K562 (cell line): Measurements from ENCODE around the gene MIDN. TPM values are rescaled to one million over a fixed set of nuclear protein-coding genes. Genes with fewer than 3 reads are reported as not detected.
A peak's percentile ranks its signal among the peaks of the same experiment; 100 is the strongest.

Source experiments
- BDP1 ChIP-seq: IDR thresholded peaks from 3 replicates; pipeline ENCODE4 v1.6.1; 2011; ENCODE audit not compliant: insufficient read length, insufficient read depth
- RFX5 ChIP-seq: IDR thresholded peaks from 2 replicates; pipeline ENCODE4 v1.6.1; 2011; ENCODE audit warnings: low read depth, mild to moderate bottlenecking, improper control_type of control experiment, low read length
- SMAD3 ChIP-seq: fragments of 450-650 bp; formaldehyde crosslinking; conservative IDR thresholded peaks from 2 replicates; pipeline ENCODE4 v1.4.0; 2020; ENCODE audit warnings: mild to moderate bottlenecking
- SMARCB1 ChIP-seq: IDR thresholded peaks from 2 replicates; pipeline ENCODE4 v1.6.1; 2011; ENCODE audit warnings: improper control_type of control experiment, low read depth; ENCODE audit not compliant: insufficient read length
- ZBTB7A ChIP-seq: IDR thresholded peaks from 2 replicates; pipeline ENCODE4 v1.6.1; 2011; ENCODE audit warnings: low read depth, mild to moderate bottlenecking, low read length, moderate library complexity, borderline replicate concordance; ENCODE audit not compliant: control insufficient read depth
- polyA plus RNA-seq, 8 experiments: library from polyadenylated mRNA; depleted of rRNA in 4 of 8; stranded (reverse) in 5 of 8; unstranded in 3 of 8; fragments of >200 nt; fragmentation: Nextera tagmentation in 2 of 8; fragmentation: Illumina TruSeq in 1 of 8; extraction: Ambion mirVana in 2 of 8; extraction: Trizol in 1 of 8; gene quantifications; 2 replicates each; pipeline versions ENCODE4 v1.2.1 to v1.2.3, GENCODE V29; 2011 to 2014; ENCODE audit warnings: inconsistent platforms in 1 of 8, missing spikeins in 1 of 8
- total RNA-seq, 7 experiments: library from RNA; depleted of rRNA in 6 of 7; stranded (reverse); fragments of >200 nt in 6 of 7; fragmentation: Illumina TruSeq in 2 of 7; extraction: Trizol in 2 of 7; gene quantifications; 2 replicates each; pipeline versions ENCODE4 v1.2.1 to v1.2.3, GENCODE V29; 2011 to 2021; ENCODE audit warnings: low replicate concordance in 1 of 7
- TF ChIP-seq, protein P1 (sequence below): IDR thresholded peaks from 3 replicates; pipeline ENCODE4 v1.6.1; 2011; ENCODE audit warnings: borderline replicate concordance, mild to moderate bottlenecking, moderate library complexity; ENCODE audit not compliant: insufficient read length; ENCODE audit errors: extremely low read depth
- TF ChIP-seq, protein P2 (sequence below): fragments of 250-450 bp; sonication (Bioruptor Pico); IDR thresholded peaks from 2 replicates; pipeline ENCODE4 v1.8.0; 2022; ENCODE audit warnings: moderate library complexity, mild to moderate bottlenecking, inconsistent platforms
- TF ChIP-seq, protein P3 (sequence below), 2 experiments: IDR thresholded peaks; 2 replicates each; pipeline ENCODE4 v1.6.1; 2012; ENCODE audit warnings: improper control_type of control experiment in 2 of 2, low read depth in 2 of 2, low read length in 2 of 2, borderline replicate concordance in 1 of 2
- TF ChIP-seq, protein P4 (sequence below): fragments of 200-600 bp; sonication (generic); IDR thresholded peaks from one replicate; pipeline ENCODE4 v1.6.1; 2012; ENCODE audit warnings: mild to moderate bottlenecking, low read depth, low read length, inconsistent platforms

The MIDN gene
- total and polyA plus RNA-seq, 9 of the 15 experiments (the other 6 are each of a cell fraction or from before 2014, with no cell fraction given): 0.17 to 120 (median 10.1) TPM

DNA sequence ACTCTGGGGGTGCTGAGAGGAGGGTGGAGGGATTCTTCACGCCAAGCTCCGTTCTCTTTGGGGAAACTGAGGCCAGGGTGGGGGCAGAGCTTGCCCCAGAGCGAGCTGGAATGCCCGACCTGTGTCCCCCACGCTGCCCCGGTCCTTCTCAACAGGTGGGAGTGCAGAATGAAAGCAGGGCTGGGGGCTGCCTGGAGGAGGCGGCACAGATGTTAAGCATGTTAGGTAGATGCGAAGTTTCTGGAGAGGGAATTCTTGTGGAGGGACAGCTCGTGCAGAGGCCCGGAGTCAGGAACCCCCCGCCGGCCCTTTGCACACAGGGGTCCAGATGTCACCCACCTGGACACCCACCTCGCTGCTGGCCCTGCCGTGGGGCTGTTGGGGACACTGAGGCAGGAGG is 46.3 kb downstream of the MIDN start (continued):
- TF ChIP-seq, protein P1, sequence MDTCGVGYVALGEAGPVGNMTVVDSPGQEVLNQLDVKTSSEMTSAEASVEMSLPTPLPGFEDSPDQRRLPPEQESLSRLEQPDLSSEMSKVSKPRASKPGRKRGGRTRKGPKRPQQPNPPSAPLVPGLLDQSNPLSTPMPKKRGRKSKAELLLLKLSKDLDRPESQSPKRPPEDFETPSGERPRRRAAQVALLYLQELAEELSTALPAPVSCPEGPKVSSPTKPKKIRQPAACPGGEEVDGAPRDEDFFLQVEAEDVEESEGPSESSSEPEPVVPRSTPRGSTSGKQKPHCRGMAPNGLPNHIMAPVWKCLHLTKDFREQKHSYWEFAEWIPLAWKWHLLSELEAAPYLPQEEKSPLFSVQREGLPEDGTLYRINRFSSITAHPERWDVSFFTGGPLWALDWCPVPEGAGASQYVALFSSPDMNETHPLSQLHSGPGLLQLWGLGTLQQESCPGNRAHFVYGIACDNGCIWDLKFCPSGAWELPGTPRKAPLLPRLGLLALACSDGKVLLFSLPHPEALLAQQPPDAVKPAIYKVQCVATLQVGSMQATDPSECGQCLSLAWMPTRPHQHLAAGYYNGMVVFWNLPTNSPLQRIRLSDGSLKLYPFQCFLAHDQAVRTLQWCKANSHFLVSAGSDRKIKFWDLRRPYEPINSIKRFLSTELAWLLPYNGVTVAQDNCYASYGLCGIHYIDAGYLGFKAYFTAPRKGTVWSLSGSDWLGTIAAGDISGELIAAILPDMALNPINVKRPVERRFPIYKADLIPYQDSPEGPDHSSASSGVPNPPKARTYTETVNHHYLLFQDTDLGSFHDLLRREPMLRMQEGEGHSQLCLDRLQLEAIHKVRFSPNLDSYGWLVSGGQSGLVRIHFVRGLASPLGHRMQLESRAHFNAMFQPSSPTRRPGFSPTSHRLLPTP: peak; percentile 20
- TF ChIP-seq SMARCB1: no peak
- TF ChIP-seq BDP1: no peak
- TF ChIP-seq, protein P2, sequence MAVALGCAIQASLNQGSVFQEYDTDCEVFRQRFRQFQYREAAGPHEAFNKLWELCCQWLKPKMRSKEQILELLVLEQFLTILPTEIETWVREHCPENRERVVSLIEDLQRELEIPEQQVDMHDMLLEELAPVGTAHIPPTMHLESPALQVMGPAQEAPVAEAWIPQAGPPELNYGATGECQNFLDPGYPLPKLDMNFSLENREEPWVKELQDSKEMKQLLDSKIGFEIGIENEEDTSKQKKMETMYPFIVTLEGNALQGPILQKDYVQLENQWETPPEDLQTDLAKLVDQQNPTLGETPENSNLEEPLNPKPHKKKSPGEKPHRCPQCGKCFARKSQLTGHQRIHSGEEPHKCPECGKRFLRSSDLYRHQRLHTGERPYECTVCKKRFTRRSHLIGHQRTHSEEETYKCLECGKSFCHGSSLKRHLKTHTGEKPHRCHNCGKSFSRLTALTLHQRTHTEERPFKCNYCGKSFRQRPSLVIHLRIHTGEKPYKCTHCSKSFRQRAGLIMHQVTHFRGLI (CRISPR knock-in tag): no peak
- TF ChIP-seq, protein P3, sequence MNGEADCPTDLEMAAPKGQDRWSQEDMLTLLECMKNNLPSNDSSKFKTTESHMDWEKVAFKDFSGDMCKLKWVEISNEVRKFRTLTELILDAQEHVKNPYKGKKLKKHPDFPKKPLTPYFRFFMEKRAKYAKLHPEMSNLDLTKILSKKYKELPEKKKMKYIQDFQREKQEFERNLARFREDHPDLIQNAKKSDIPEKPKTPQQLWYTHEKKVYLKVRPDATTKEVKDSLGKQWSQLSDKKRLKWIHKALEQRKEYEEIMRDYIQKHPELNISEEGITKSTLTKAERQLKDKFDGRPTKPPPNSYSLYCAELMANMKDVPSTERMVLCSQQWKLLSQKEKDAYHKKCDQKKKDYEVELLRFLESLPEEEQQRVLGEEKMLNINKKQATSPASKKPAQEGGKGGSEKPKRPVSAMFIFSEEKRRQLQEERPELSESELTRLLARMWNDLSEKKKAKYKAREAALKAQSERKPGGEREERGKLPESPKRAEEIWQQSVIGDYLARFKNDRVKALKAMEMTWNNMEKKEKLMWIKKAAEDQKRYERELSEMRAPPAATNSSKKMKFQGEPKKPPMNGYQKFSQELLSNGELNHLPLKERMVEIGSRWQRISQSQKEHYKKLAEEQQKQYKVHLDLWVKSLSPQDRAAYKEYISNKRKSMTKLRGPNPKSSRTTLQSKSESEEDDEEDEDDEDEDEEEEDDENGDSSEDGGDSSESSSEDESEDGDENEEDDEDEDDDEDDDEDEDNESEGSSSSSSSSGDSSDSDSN (IDR thresholded peaks at IDR 0.05; ENCODE audit: borderline replicate concordance in 1 of 2, low read depth in 2 of 2, low read length in 2 of 2): no peak
- TF ChIP-seq RFX5: no peak
- TF ChIP-seq, protein P4, sequence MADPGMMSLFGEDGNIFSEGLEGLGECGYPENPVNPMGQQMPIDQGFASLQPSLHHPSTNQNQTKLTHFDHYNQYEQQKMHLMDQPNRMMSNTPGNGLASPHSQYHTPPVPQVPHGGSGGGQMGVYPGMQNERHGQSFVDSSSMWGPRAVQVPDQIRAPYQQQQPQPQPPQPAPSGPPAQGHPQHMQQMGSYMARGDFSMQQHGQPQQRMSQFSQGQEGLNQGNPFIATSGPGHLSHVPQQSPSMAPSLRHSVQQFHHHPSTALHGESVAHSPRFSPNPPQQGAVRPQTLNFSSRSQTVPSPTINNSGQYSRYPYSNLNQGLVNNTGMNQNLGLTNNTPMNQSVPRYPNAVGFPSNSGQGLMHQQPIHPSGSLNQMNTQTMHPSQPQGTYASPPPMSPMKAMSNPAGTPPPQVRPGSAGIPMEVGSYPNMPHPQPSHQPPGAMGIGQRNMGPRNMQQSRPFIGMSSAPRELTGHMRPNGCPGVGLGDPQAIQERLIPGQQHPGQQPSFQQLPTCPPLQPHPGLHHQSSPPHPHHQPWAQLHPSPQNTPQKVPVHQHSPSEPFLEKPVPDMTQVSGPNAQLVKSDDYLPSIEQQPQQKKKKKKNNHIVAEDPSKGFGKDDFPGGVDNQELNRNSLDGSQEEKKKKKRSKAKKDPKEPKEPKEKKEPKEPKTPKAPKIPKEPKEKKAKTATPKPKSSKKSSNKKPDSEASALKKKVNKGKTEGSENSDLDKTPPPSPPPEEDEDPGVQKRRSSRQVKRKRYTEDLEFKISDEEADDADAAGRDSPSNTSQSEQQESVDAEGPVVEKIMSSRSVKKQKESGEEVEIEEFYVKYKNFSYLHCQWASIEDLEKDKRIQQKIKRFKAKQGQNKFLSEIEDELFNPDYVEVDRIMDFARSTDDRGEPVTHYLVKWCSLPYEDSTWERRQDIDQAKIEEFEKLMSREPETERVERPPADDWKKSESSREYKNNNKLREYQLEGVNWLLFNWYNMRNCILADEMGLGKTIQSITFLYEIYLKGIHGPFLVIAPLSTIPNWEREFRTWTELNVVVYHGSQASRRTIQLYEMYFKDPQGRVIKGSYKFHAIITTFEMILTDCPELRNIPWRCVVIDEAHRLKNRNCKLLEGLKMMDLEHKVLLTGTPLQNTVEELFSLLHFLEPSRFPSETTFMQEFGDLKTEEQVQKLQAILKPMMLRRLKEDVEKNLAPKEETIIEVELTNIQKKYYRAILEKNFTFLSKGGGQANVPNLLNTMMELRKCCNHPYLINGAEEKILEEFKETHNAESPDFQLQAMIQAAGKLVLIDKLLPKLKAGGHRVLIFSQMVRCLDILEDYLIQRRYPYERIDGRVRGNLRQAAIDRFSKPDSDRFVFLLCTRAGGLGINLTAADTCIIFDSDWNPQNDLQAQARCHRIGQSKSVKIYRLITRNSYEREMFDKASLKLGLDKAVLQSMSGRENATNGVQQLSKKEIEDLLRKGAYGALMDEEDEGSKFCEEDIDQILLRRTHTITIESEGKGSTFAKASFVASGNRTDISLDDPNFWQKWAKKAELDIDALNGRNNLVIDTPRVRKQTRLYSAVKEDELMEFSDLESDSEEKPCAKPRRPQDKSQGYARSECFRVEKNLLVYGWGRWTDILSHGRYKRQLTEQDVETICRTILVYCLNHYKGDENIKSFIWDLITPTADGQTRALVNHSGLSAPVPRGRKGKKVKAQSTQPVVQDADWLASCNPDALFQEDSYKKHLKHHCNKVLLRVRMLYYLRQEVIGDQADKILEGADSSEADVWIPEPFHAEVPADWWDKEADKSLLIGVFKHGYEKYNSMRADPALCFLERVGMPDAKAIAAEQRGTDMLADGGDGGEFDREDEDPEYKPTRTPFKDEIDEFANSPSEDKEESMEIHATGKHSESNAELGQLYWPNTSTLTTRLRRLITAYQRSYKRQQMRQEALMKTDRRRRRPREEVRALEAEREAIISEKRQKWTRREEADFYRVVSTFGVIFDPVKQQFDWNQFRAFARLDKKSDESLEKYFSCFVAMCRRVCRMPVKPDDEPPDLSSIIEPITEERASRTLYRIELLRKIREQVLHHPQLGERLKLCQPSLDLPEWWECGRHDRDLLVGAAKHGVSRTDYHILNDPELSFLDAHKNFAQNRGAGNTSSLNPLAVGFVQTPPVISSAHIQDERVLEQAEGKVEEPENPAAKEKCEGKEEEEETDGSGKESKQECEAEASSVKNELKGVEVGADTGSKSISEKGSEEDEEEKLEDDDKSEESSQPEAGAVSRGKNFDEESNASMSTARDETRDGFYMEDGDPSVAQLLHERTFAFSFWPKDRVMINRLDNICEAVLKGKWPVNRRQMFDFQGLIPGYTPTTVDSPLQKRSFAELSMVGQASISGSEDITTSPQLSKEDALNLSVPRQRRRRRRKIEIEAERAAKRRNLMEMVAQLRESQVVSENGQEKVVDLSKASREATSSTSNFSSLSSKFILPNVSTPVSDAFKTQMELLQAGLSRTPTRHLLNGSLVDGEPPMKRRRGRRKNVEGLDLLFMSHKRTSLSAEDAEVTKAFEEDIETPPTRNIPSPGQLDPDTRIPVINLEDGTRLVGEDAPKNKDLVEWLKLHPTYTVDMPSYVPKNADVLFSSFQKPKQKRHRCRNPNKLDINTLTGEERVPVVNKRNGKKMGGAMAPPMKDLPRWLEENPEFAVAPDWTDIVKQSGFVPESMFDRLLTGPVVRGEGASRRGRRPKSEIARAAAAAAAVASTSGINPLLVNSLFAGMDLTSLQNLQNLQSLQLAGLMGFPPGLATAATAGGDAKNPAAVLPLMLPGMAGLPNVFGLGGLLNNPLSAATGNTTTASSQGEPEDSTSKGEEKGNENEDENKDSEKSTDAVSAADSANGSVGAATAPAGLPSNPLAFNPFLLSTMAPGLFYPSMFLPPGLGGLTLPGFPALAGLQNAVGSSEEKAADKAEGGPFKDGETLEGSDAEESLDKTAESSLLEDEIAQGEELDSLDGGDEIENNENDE: no peak
- 0 out of 2 replicates have a peak, but pooled peaks have one; percentile 11 for TF ChIP-seq ZBTB7A
- TF ChIP-seq SMAD3 (CRISPR knock-in tag): no peak
